H1 (cell line): ENCODE results near the gene TYW5. TPM values are rescaled to one million over a fixed set of nuclear protein-coding genes. Genes with fewer than 3 reads are reported as not detected.

Experiments
- CTCF ChIA-PET: fragments of 300-600 bp; sonication (Branson Sonifier 250); formaldehyde crosslinking; loops from one replicate; lab custom pipeline; 2021; ENCODE audit not compliant: partially characterized antibody; lab: Charles Lee
- POLR2A ChIA-PET: fragments of 300-600 bp; sonication (Branson Sonifier 250); formaldehyde crosslinking; loops from one replicate; lab custom pipeline; 2021; ENCODE audit warnings: inconsistent platforms; ENCODE audit not compliant: partially characterized antibody; lab: Charles Lee
- DNase-seq, 2 experiments: peaks; one replicate each; pipeline versions ENCODE4 v3.0.0 to v3.0.0-alpha.2; 2010 to 2022; ENCODE audit warnings: low spot score in 2 of 2, low read depth in 1 of 2, mixed read lengths in 1 of 2
- FAIRE-seq: peaks from 2 replicates; lab custom pipeline; 2011; peaks lifted over from hg19 to GRCh38; lab: Jason Lieb, UNC
- H2AFZ ChIP-seq: 2 replicates; pipeline ENCODE4 v1.8.1; 2012; ENCODE audit warnings: low read length, inconsistent platforms
- H2AK5ac ChIP-seq: 2 replicates; pipeline ENCODE4 v1.6.1; 2013; ENCODE audit warnings: low read depth, low read length
- H2BK120ac ChIP-seq: replicated peaks from 2 replicates; pipeline ENCODE3; 2013; ENCODE audit warnings: low read depth, low read length, inconsistent platforms
- H2BK12ac ChIP-seq: 2 replicates; pipeline ENCODE4 v1.6.1; 2013; ENCODE audit warnings: low read depth, low read length
- H2BK15ac ChIP-seq: 2 replicates; pipeline ENCODE4 v1.6.1; 2013; ENCODE audit warnings: low read length
- H2BK20ac ChIP-seq: 2 replicates; pipeline ENCODE4 v1.6.1; 2013; ENCODE audit warnings: low read length
- H2BK5ac ChIP-seq: 2 replicates; pipeline ENCODE4 v1.6.1; 2013; ENCODE audit warnings: low read depth, low read length
- H3K14ac ChIP-seq: 2 replicates; pipeline ENCODE4 v1.6.1; 2013; ENCODE audit warnings: inconsistent platforms; ENCODE audit not compliant: insufficient read length
- H3K18ac ChIP-seq: 2 replicates; pipeline ENCODE4 v1.6.1; 2013; ENCODE audit warnings: low read length; ENCODE audit errors: extremely low read depth
- H3K23ac ChIP-seq: 2 replicates; pipeline ENCODE4 v1.6.1; 2013; ENCODE audit warnings: inconsistent platforms; ENCODE audit not compliant: insufficient read length
- H3K23me2 ChIP-seq: 2 replicates; pipeline ENCODE4 v1.6.1; 2013; ENCODE audit warnings: low read depth, low read length
- H3K27ac ChIP-seq: 2 replicates; pipeline ENCODE4 v1.6.1; 2011; ENCODE audit warnings: low read depth, low read length, inconsistent platforms
- H3K27me3 ChIP-seq, 4 experiments: replicated peaks in 1 of 4; 1 replicate in 1 of 4; 2 replicates in 3 of 4; pipeline versions ENCODE4 v1.6.1 to v1.8.1; 2011 to 2013; ENCODE audit warnings: low read length in 3 of 4, mild to moderate bottlenecking in 3 of 4, inconsistent platforms in 2 of 4, mixed read lengths in 2 of 4, moderate library complexity in 1 of 4; ENCODE audit not compliant: control insufficient read depth in 3 of 4, insufficient read depth in 3 of 4; ENCODE audit errors: extremely low read depth in 1 of 4
- H3K36me3 ChIP-seq, 4 experiments: 2 replicates each; pipeline versions ENCODE4 v1.6.1 to v1.8.1; 2011 to 2013; ENCODE audit warnings: mild to moderate bottlenecking in 4 of 4, low read length in 3 of 4, moderate library complexity in 2 of 4, control low read depth in 1 of 4, inconsistent platforms in 1 of 4; ENCODE audit not compliant: insufficient read depth in 4 of 4, control insufficient read depth in 2 of 4
- H3K4ac ChIP-seq: replicated peaks from 2 replicates; pipeline ENCODE3; 2013; ENCODE audit warnings: low read length, low read depth, mixed read lengths, inconsistent platforms; ENCODE audit not compliant: insufficient read length
- H3K4me1 ChIP-seq, 4 experiments: replicated peaks in 1 of 4; 1 replicate in 1 of 4; 2 replicates in 3 of 4; pipeline versions ENCODE4 v1.6.1 to v1.8.1; 2011 to 2013; ENCODE audit warnings: low read length in 3 of 4, inconsistent platforms in 2 of 4, mixed read lengths in 1 of 4; ENCODE audit not compliant: insufficient read depth in 4 of 4, control insufficient read depth in 3 of 4
- H3K4me2 ChIP-seq, 2 experiments: 2 replicates each; pipeline versions ENCODE4 v1.6.1 to v1.8.1; 2011 to 2013; ENCODE audit warnings: low read depth in 2 of 2, low read length in 2 of 2, control low read depth in 1 of 2, inconsistent platforms in 1 of 2, mild to moderate bottlenecking in 1 of 2; ENCODE audit not compliant: insufficient read depth in 1 of 2
- H3K4me3 ChIP-seq, 4 experiments: fragments of 200-600, 300-600 bp in 1 of 4; sonication (generic), shearing (Covaris generic), sonication (Bioruptor Twin) in 1 of 4; 2 replicates each; pipeline versions ENCODE4 v1.5.1 to v1.8.1; 2011 to 2016; ENCODE audit warnings: low read length in 4 of 4, low read depth in 3 of 4, control low read depth in 2 of 4, inconsistent platforms in 2 of 4, mild to moderate bottlenecking in 2 of 4, mixed read lengths in 1 of 4, moderate library complexity in 1 of 4; ENCODE audit not compliant: insufficient read depth in 2 of 4; ENCODE audit errors: extremely low read depth in 1 of 4
- H3K56ac ChIP-seq: replicated peaks from 2 replicates; pipeline ENCODE3; 2013; ENCODE audit warnings: low read depth, mild to moderate bottlenecking, mixed read lengths, low read length, inconsistent platforms; ENCODE audit not compliant: insufficient read length
- H3K79me1 ChIP-seq: 2 replicates; pipeline ENCODE4 v1.6.1; 2013; ENCODE audit warnings: low read depth, low read length, control low read depth
- H3K79me2 ChIP-seq, 2 experiments: 2 replicates each; pipeline versions ENCODE4 v1.6.1 to v1.8.1; 2012 to 2013; ENCODE audit warnings: low read length in 2 of 2, mild to moderate bottlenecking in 2 of 2, inconsistent platforms in 1 of 2; ENCODE audit not compliant: insufficient read depth in 2 of 2, control insufficient read depth in 1 of 2
- H3K9ac ChIP-seq, 4 experiments: replicated peaks in 1 of 4; 1 replicate in 1 of 4; 2 replicates in 3 of 4; pipeline versions ENCODE4 v1.6.1 to v1.8.1; 2011 to 2013; ENCODE audit warnings: low read depth in 3 of 4, low read length in 3 of 4, control low read depth in 2 of 4, mild to moderate bottlenecking in 2 of 4, moderate library complexity in 2 of 4, inconsistent platforms in 1 of 4; ENCODE audit errors: extremely low read depth in 1 of 4
- H3K9me3 ChIP-seq, 2 experiments: 2 replicates each; pipeline versions ENCODE4 v1.6.1 to v1.8.1; 2012 to 2013; ENCODE audit warnings: mild to moderate bottlenecking in 2 of 2, moderate library complexity in 2 of 2, control low read depth in 1 of 2, inconsistent platforms in 1 of 2, low read depth in 1 of 2, low read length in 1 of 2, mixed read lengths in 1 of 2; ENCODE audit not compliant: insufficient read depth in 2 of 2
- H4K20me1 ChIP-seq, 2 experiments: replicated peaks in 1 of 2; 2 replicates each; pipeline versions ENCODE3 to v1.8.1; 2011 to 2013; ENCODE audit warnings: inconsistent platforms in 2 of 2, low read length in 2 of 2, mild to moderate bottlenecking in 1 of 2; ENCODE audit not compliant: insufficient read depth in 2 of 2, control insufficient read depth in 1 of 2
- H4K5ac ChIP-seq: 2 replicates; pipeline ENCODE4 v1.6.1; 2013; ENCODE audit warnings: low read length, low read depth, mixed read lengths, inconsistent platforms; ENCODE audit not compliant: insufficient read length
- H4K8ac ChIP-seq: 2 replicates; pipeline ENCODE4 v1.8.0; 2013; ENCODE audit warnings: mild to moderate bottlenecking, moderate library complexity, low read length, inconsistent platforms; ENCODE audit not compliant: insufficient read depth; ENCODE audit errors: extremely low read depth
- H4K91ac ChIP-seq: replicated peaks from 2 replicates; pipeline ENCODE3; 2013; ENCODE audit warnings: low read length, mixed read lengths, inconsistent platforms; ENCODE audit not compliant: insufficient read length
- ASH2L ChIP-seq: fragments of 200-600, 300-600 bp; sonication (generic); IDR thresholded peaks from one replicate; pipeline ENCODE4 v1.7.1; 2017; ENCODE audit warnings: low read length
- BCL11A ChIP-seq, 2 experiments: IDR thresholded peaks; one replicate each; pipeline ENCODE4 v1.6.1; 2011; ENCODE audit warnings: low read depth in 2 of 2, low read length in 2 of 2, mild to moderate bottlenecking in 2 of 2
- BRCA1 ChIP-seq: IDR thresholded peaks from 2 replicates; pipeline ENCODE4 v1.6.1; 2012; ENCODE audit warnings: low read depth, low read length, improper control_type of control experiment
- CHD1 ChIP-seq: IDR thresholded peaks from 2 replicates; pipeline ENCODE4 v1.6.1; 2012; ENCODE audit warnings: low read depth, low read length, improper control_type of control experiment
- E2F6 ChIP-seq: IDR thresholded peaks from 2 replicates; pipeline ENCODE4 v1.6.1; 2012; ENCODE audit warnings: inconsistent platforms
- EZH2 ChIP-seq: fragments of 200-600 bp; sonication (generic); IDR thresholded peaks from 2 replicates; pipeline ENCODE4 v1.7.1; 2012; ENCODE audit warnings: low read depth, mild to moderate bottlenecking, moderate library complexity, low read length, inconsistent platforms; ENCODE audit not compliant: severe bottlenecking
- POLR2A ChIP-seq, 2 experiments: IDR thresholded peaks; 1 replicate in 1 of 2; 2 replicates in 1 of 2; pipeline ENCODE4 v1.6.1; 2011; ENCODE audit warnings: low read depth in 2 of 2, low read length in 2 of 2, mild to moderate bottlenecking in 2 of 2; ENCODE audit errors: control extremely low read depth in 1 of 2
- SP1 ChIP-seq: IDR thresholded peaks from 2 replicates; pipeline ENCODE4 v1.6.1; 2011; ENCODE audit warnings: low read depth, low read length
- TCF12 ChIP-seq: IDR thresholded peaks from 2 replicates; pipeline ENCODE4 v1.6.1; 2011; ENCODE audit warnings: low read depth, mild to moderate bottlenecking, low read length
- TEAD4 ChIP-seq: IDR thresholded peaks from 2 replicates; pipeline ENCODE4 v1.6.1; 2012; ENCODE audit warnings: low read depth, low read length, inconsistent platforms, mixed read lengths
- WGBS, 2 experiments: shearing (Covaris generic) in 1 of 2; methylation state at CpG; one replicate each; pipeline versions ENCODE4 v1.1.6 to v1.1.7; 2013 to 2015; ENCODE audit warnings: low lambda C conversion rate in 2 of 2, mixed read lengths in 2 of 2, inconsistent platforms in 1 of 2, low coverage in 1 of 2, missing lambda C conversion rate in 1 of 2; ENCODE audit not compliant: insufficient replicate concordance in 2 of 2, insufficient coverage in 1 of 2, insufficient read length in 1 of 2; ENCODE audit errors: extremely low coverage in 1 of 2, missing lambda C conversion rate in 1 of 2; 5-methylcytosine and 5-hydroxymethylcytosine counted together
- polyA plus RNA-seq, 7 experiments: library from polyadenylated mRNA; depleted of rRNA in 3 of 7; stranded (reverse) in 5 of 7; unstranded in 2 of 7; fragments of >200 nt in 5 of 7; fragments of 200-250 nt in 2 of 7; gene quantifications; 1 replicate in 5 of 7; 2 replicates in 1 of 7; 4 replicates in 1 of 7; pipeline versions ENCODE4 v1.2.1 to v1.2.3, GENCODE V29; 2011 to 2013; ENCODE audit warnings: missing spikeins in 2 of 7, mixed read lengths in 2 of 7
- total RNA-seq: library from RNA; stranded (reverse); fragmentation: NEBNext Ultra II Directional; extraction: Animal tissue kit (Norgen Biotek cat#: 25700); gene quantifications from 2 replicates; pipeline ENCODE4 v1.2.1, GENCODE V29; 2021
- TF ChIP-seq, protein P1 (sequence below), 3 experiments: IDR thresholded peaks; 1 replicate in 2 of 3; 2 replicates in 1 of 3; pipeline versions ENCODE4 v1.5.1 to v1.6.1; 2011; ENCODE audit warnings: low read length in 3 of 3, mild to moderate bottlenecking in 3 of 3, inconsistent platforms in 2 of 3, low read depth in 1 of 3, moderate library complexity in 1 of 3; ENCODE audit not compliant: insufficient read depth in 1 of 3; ENCODE audit errors: control extremely low read depth in 1 of 3

TYW5 gene
- total and polyA plus RNA-seq, 2 of the 8 experiments (the other 6 are each of a cell fraction or from before 2014, with no cell fraction given), result 5.4 to 11.3 TPM

- ChIA-PET CTCF (interaction anchor here (1.0 to 1.7 kb wide), 3 partner anchors 14 to 456 kb away, joined by 3 to 4 read pairs (median 4); no protein-coding TSS in a partner anchor), POLR2A (interaction anchor here (0.6 to 1.5 kb wide), 4 partner anchors 8 to 22 kb away, joined by 3 to 5 read pairs (median 4); partner anchors contain the start of gene C2orf69)
- Histone ChIP-seq H2BK120ac (no peak overlapping the region), H2BK20ac (no peak overlapping the region), H4K20me1 (peaks cover 3 to 5% of the 10 kb centered on the region in 2 experiments), H4K5ac (peak overlapping the region; percentile 66), H4K91ac (no peak overlapping the region), H3K18ac (no peak overlapping the region), H3K4ac (no peak overlapping the region), H3K79me2 (peaks cover 0 to 52% of the 10 kb centered on the region in 2 experiments; a peak in 2 of 4 replicates), H2BK15ac (no peak overlapping the region), H3K9me3 (no peaks in the 10 kb centered on the region), H2AK5ac (no peak overlapping the region), H2BK5ac (no peak overlapping the region), H3K14ac (no peak overlapping the region), H3K27me3 (no peaks in the 10 kb centered on the region), H2AFZ (no peak overlapping the region), H3K4me2 (no peak overlapping the region), H3K23me2 (no peaks in the 10 kb centered on the region), H3K79me1 (peaks cover 2% of the 10 kb centered on the region; the same call in 1 of the 2 replicates), H4K8ac (no peak overlapping the region), H3K36me3 (peaks cover 0 to 46% (median 5%) of the 10 kb centered on the region in 4 experiments; a peak in 4 of 8 replicates), H3K4me3 (no peak overlapping the region), H2BK12ac (no peak overlapping the region), H3K27ac (no peak overlapping the region), H3K9ac (no peak overlapping the region), H3K23ac (no peak overlapping the region), H3K4me1 (peaks cover 0 to 8% (median 0%) of the 10 kb centered on the region in 4 experiments; a peak in 3 of 7 replicates), H3K56ac (no peak overlapping the region)
- 80% methylated on average over 1 of the region's 1 CpG; no CpG with 5 or more reads in 1 of the 2 experiments for WGBS, 2 experiments
- FAIRE-seq (peak; percentile 71), DNase-seq (no peak)
- TF ChIP-seq ASH2L, result no peak
- no peak for TF ChIP-seq CHD1
- no peak for TF ChIP-seq SP1
- TF ChIP-seq, protein P1, sequence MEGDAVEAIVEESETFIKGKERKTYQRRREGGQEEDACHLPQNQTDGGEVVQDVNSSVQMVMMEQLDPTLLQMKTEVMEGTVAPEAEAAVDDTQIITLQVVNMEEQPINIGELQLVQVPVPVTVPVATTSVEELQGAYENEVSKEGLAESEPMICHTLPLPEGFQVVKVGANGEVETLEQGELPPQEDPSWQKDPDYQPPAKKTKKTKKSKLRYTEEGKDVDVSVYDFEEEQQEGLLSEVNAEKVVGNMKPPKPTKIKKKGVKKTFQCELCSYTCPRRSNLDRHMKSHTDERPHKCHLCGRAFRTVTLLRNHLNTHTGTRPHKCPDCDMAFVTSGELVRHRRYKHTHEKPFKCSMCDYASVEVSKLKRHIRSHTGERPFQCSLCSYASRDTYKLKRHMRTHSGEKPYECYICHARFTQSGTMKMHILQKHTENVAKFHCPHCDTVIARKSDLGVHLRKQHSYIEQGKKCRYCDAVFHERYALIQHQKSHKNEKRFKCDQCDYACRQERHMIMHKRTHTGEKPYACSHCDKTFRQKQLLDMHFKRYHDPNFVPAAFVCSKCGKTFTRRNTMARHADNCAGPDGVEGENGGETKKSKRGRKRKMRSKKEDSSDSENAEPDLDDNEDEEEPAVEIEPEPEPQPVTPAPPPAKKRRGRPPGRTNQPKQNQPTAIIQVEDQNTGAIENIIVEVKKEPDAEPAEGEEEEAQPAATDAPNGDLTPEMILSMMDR (IDR thresholded peaks at IDR 0.05; ENCODE audit: control extremely low read depth in 1 of 3, insufficient read depth in 1 of 3, low read depth in 1 of 3, low read length in 3 of 3), result no peak
- no peak for TF ChIP-seq BCL11A (IDR thresholded peaks at IDR 0.05; ENCODE audit: low read depth in 2 of 2, low read length in 2 of 2)
- TF ChIP-seq BRCA1, result no peak
- no peak for TF ChIP-seq TEAD4
- TF ChIP-seq TCF12, result no peak
- no peak for TF ChIP-seq EZH2
- no peak for TF ChIP-seq E2F6
- TF ChIP-seq POLR2A (IDR thresholded peaks at IDR 0.05; ENCODE audit: control extremely low read depth in 1 of 2, low read depth in 2 of 2, low read length in 2 of 2), result no peak
Measured at GRCh38 chr2:199926806-199927205, 28.5 kb downstream of the TYW5 start.
